Ishikawa (cell line): ENCODE measurements around the gene SLIT2.

Experiments used
- CEBPB ChIP-seq: IDR thresholded peaks from 2 replicates; pipeline ENCODE4 v1.6.1; 2012
- CREB1 ChIP-seq: IDR thresholded peaks from 2 replicates; pipeline ENCODE4 v1.6.1; 2012; ENCODE audit warnings: low read depth
- RAD21 ChIP-seq: IDR thresholded peaks from 2 replicates; pipeline ENCODE4 v1.6.1; 2012; ENCODE audit warnings: low read depth
- TAF1 ChIP-seq: IDR thresholded peaks from 2 replicates; pipeline ENCODE4 v1.6.1; 2012; ENCODE audit warnings: low read depth, mild to moderate bottlenecking
- ZBTB7A ChIP-seq: IDR thresholded peaks from 2 replicates; pipeline ENCODE4 v1.6.1; 2012; ENCODE audit warnings: low read depth
- TF ChIP-seq, protein P1 (sequence below): IDR thresholded peaks from 2 replicates; pipeline ENCODE4 v1.6.1; 2012
- TF ChIP-seq, protein P2 (sequence below): IDR thresholded peaks from 2 replicates; pipeline ENCODE4 v1.6.1; 2012; ENCODE audit warnings: low read depth, mild to moderate bottlenecking

DNA sequence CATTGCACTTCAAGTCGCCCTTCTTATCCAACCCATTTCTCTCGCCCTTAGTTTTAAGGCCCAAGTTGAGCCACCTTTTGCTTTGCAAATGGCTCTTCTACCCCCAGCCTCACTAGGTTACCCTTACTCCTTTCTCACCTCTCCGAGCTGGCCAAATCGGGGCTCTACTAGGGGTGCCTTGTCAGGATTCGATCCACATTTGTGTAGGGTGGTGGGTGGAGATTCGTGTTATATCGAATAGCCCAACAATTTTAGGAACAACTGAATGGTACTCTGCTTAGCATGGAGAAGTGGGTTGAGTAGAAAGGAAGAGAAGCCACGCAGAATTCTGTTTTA is 3.5 kb downstream of the SLIT2 start:
- TF ChIP-seq CEBPB (no peak), RAD21 (no peak), CREB1 (no peak), ZBTB7A (no peak), TAF1 (no peak)
- TF ChIP-seq, protein P1, sequence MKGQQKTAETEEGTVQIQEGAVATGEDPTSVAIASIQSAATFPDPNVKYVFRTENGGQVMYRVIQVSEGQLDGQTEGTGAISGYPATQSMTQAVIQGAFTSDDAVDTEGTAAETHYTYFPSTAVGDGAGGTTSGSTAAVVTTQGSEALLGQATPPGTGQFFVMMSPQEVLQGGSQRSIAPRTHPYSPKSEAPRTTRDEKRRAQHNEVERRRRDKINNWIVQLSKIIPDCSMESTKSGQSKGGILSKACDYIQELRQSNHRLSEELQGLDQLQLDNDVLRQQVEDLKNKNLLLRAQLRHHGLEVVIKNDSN: no peak
- TF ChIP-seq, protein P2, sequence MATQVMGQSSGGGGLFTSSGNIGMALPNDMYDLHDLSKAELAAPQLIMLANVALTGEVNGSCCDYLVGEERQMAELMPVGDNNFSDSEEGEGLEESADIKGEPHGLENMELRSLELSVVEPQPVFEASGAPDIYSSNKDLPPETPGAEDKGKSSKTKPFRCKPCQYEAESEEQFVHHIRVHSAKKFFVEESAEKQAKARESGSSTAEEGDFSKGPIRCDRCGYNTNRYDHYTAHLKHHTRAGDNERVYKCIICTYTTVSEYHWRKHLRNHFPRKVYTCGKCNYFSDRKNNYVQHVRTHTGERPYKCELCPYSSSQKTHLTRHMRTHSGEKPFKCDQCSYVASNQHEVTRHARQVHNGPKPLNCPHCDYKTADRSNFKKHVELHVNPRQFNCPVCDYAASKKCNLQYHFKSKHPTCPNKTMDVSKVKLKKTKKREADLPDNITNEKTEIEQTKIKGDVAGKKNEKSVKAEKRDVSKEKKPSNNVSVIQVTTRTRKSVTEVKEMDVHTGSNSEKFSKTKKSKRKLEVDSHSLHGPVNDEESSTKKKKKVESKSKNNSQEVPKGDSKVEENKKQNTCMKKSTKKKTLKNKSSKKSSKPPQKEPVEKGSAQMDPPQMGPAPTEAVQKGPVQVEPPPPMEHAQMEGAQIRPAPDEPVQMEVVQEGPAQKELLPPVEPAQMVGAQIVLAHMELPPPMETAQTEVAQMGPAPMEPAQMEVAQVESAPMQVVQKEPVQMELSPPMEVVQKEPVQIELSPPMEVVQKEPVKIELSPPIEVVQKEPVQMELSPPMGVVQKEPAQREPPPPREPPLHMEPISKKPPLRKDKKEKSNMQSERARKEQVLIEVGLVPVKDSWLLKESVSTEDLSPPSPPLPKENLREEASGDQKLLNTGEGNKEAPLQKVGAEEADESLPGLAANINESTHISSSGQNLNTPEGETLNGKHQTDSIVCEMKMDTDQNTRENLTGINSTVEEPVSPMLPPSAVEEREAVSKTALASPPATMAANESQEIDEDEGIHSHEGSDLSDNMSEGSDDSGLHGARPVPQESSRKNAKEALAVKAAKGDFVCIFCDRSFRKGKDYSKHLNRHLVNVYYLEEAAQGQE: no peak
